ENCODE measurements around the gene RAB44. TPM values are rescaled to one million over a fixed set of nuclear protein-coding genes. Genes with fewer than 3 reads are reported as not detected.

Gene RAB44
- total RNA-seq, 1 donor from 2014 or later = not detected

GRCh38 chr6:36715469-36715868, 17.8 kb downstream of the RAB44 start:
- Histone ChIP-seq H3K27me3 (ENCODE audit: control insufficient read depth, insufficient read depth, low read length) (peaks cover 2% of the 10 kb centered on the region), H3K4me3 (ENCODE audit: low read depth, low read length) (no peak overlapping the region), H3K36me3 (ENCODE audit: control insufficient read depth, insufficient read depth, low read length) (no peaks in the 10 kb centered on the region)
- TF ChIP-seq, protein P1, sequence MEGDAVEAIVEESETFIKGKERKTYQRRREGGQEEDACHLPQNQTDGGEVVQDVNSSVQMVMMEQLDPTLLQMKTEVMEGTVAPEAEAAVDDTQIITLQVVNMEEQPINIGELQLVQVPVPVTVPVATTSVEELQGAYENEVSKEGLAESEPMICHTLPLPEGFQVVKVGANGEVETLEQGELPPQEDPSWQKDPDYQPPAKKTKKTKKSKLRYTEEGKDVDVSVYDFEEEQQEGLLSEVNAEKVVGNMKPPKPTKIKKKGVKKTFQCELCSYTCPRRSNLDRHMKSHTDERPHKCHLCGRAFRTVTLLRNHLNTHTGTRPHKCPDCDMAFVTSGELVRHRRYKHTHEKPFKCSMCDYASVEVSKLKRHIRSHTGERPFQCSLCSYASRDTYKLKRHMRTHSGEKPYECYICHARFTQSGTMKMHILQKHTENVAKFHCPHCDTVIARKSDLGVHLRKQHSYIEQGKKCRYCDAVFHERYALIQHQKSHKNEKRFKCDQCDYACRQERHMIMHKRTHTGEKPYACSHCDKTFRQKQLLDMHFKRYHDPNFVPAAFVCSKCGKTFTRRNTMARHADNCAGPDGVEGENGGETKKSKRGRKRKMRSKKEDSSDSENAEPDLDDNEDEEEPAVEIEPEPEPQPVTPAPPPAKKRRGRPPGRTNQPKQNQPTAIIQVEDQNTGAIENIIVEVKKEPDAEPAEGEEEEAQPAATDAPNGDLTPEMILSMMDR (IDR thresholded peaks at IDR 0.05; ENCODE audit: insufficient read depth, low read length, poor library complexity, severe bottlenecking) = no peak
- DNase-seq (ENCODE audit: low read depth) = no peak

DNA sequence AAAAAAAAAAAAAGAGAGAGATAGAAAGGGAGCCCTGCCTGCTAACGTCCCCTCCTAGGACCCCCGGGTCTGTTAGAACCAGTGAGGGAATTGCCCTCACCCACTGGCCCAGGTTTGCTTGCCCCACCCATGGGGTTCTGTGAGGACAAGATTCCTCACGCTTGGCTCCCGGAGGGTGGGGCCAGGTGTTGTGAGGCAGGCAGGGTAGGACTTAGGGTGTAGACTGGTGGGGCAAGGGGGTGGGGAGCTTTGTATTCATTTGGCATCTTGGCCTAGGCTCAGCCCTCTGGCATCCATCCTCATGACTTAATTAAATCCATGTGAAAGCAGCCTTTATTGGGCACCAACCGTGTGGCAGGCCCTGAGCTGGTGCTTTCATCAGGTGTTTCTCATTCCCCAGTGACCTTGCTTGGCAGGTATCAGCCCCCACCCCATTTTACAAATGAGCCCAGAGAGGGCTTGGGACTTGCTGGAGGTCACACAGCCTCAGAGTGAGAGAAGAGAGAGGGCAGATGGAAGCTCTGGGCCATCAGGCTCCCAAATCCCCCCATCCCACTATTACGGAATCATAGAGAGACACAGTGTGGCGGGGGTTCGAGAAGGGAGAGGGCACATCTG, 19.0 kb downstream of the RAB44 start:
- no peak for DNase-seq (ENCODE audit: low read depth)
- H3K36me3 ChIP-seq (ENCODE audit: control insufficient read depth, insufficient read depth, low read length) = no peaks in the 10 kb centered on the region
- H3K4me3 ChIP-seq (ENCODE audit: low read depth, low read length) = no peak overlapping the region
- peaks cover 2% of the 10 kb centered on the region for H3K27me3 ChIP-seq (ENCODE audit: control insufficient read depth, insufficient read depth, low read length)
- TF ChIP-seq, protein P1 (IDR thresholded peaks at IDR 0.05; ENCODE audit: insufficient read depth, low read length, poor library complexity, severe bottlenecking) = no peak

- no peak overlapping the region for H3K4me3 ChIP-seq (ENCODE audit: low read depth, low read length)
- H3K36me3 ChIP-seq (ENCODE audit: control insufficient read depth, insufficient read depth, low read length) = no peaks in the 10 kb centered on the region
- TF ChIP-seq, protein P1 (IDR thresholded peaks at IDR 0.05; ENCODE audit: insufficient read depth, low read length, poor library complexity, severe bottlenecking) = no peak
- H3K27me3 ChIP-seq (ENCODE audit: control insufficient read depth, insufficient read depth, low read length) = peaks cover 2% of the 10 kb centered on the region
- DNase-seq (ENCODE audit: low read depth) = no peak
Observed at GRCh38 chr6:36717231-36717825, 19.7 kb downstream of the RAB44 start.

GRCh38 chr6:36717871-36718540, 20.4 kb downstream of the RAB44 start:
- H3K4me3 ChIP-seq (ENCODE audit: low read depth, low read length) = no peak overlapping the region

DNA sequence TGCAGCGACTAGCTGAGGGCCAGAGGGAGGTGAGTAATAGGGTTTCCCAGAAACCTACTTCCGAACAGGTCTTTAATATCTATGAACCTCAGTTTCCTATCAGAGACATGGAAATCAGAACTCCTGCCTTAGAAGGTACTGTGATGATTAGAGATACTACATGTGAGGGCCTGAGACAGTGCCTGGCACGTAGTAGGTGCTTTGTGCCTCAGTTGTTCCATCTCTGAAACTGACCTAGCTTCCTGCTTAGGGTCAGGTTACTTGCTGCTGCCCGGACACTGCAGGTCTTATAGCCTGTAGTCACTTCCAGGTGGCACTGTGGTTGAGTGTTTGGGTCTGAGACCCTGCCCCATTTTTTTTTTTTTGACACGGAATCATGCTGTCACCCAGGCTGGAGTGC, 20.9 kb downstream of the RAB44 start:
- TF ChIP-seq, protein P1 (IDR thresholded peaks at IDR 0.05; ENCODE audit: insufficient read depth, low read length, poor library complexity, severe bottlenecking) = no peak

More at GRCh38 chr6:36717871-36718540, 20.4 kb downstream of the RAB44 start:
- Histone ChIP-seq H3K27me3 (ENCODE audit: control insufficient read depth, insufficient read depth, low read length) (peaks cover 2% of the 10 kb centered on the region), H3K36me3 (ENCODE audit: control insufficient read depth, insufficient read depth, low read length) (no peaks in the 10 kb centered on the region)
- DNase-seq (ENCODE audit: low read depth) = no peak
- TF ChIP-seq, protein P1 (IDR thresholded peaks at IDR 0.05; ENCODE audit: insufficient read depth, low read length, poor library complexity, severe bottlenecking) = no peak

More for the DNA sequence above, 20.9 kb downstream of the RAB44 start:
- DNase-seq (ENCODE audit: low read depth) = no peak
- H3K4me3 ChIP-seq (ENCODE audit: low read depth, low read length) = no peak overlapping the region
- H3K27me3 ChIP-seq (ENCODE audit: control insufficient read depth, insufficient read depth, low read length) = peaks cover 2% of the 10 kb centered on the region
- no peaks in the 10 kb centered on the region for H3K36me3 ChIP-seq (ENCODE audit: control insufficient read depth, insufficient read depth, low read length)
